ENCODE results near the gene KHDC4. TPM values are rescaled to one million over a fixed set of nuclear protein-coding genes. Genes with fewer than 3 reads are reported as not detected.

Gene KHDC4
- total RNA-seq, 1 donor from 2014 or later, result 91.5 TPM

- Histone ChIP-seq H3K27me3 (no peaks in the 10 kb centered on the region), H3K79me2 (ENCODE audit: low read depth) (no peaks in the 10 kb centered on the region), H3K27ac (no peak overlapping the region), H2AFZ (replicated peaks) (no peak overlapping the region), H3K36me3 (no peaks in the 10 kb centered on the region), H3K9ac (no peak overlapping the region), H3F3A (ENCODE audit: low read depth) (peaks cover 30% of the 10 kb centered on the region), H3K4me3 (no peak overlapping the region), H3K4me2 (no peak overlapping the region), H3K9me3 (ENCODE audit: low read depth) (no peaks in the 10 kb centered on the region), H3K4me1 (peaks cover 10% of the 10 kb centered on the region), H4K20me1 (ENCODE audit: low read depth) (no peaks in the 10 kb centered on the region)
- peak overlapping the region; percentile 81 for H3K27ac Mint-ChIP-seq
- TF ChIP-seq CTCF (IDR thresholded peaks at IDR 0.05), result no peak
- TF ChIP-seq EZH2 (IDR thresholded peaks at IDR 0.05), result no peak
- TF ChIP-seq EZH2phosphoT487 (IDR thresholded peaks at IDR 0.05), result no peak
- H3K27me3 Mint-ChIP-seq (ENCODE audit: insufficient read depth, low read depth), result peaks cover 4% of the 10 kb centered on the region
- DNase-seq (ENCODE audit: low spot score), result no peak
- H3K4me3 Mint-ChIP-seq, result no peak overlapping the region
- peaks cover 23% of the 10 kb centered on the region for H3K4me1 Mint-ChIP-seq
- peaks cover 6% of the 10 kb centered on the region for H3K36me3 Mint-ChIP-seq
- H3K9me3 Mint-ChIP-seq, result no peaks in the 10 kb centered on the region
Observed at GRCh38 chr1:155941845-155942531, 7.8 kb upstream of the KHDC4 start.

GRCh38 chr1:155940993-155941844 is 7.0 kb upstream of the KHDC4 start, which contains the start of gene RXFP4:
TSS of gene RXFP4 (plus strand) at chr1:155941638. CDS start at chr1:155941710, 72 bp downstream.
- Mint-ChIP-seq H3K4me1 (peaks cover 22% of the 10 kb centered on the region), H3K36me3 (peaks cover 3% of the 10 kb centered on the region), H3K27me3 (ENCODE audit: insufficient read depth, low read depth) (peaks cover 4% of the 10 kb centered on the region), H3K27ac (peak within 1 kb of the TSS; percentile 81), H3K9me3 (no peaks in the 10 kb centered on the region), H3K4me3 (peak within 1 kb of the TSS; percentile 17)
- Histone ChIP-seq H3K4me3 (no peak within 1 kb of the TSS), H3F3A (ENCODE audit: low read depth) (peaks cover 23% of the 10 kb centered on the region), H2AFZ (replicated peaks) (no peak within 1 kb of the TSS), H3K79me2 (ENCODE audit: low read depth) (no peaks in the 10 kb centered on the region), H3K4me2 (no peak within 1 kb of the TSS), H3K9me3 (ENCODE audit: low read depth) (no peaks in the 10 kb centered on the region), H4K20me1 (ENCODE audit: low read depth) (no peaks in the 10 kb centered on the region), H3K27me3 (no peaks in the 10 kb centered on the region), H3K4me1 (peaks cover 5% of the 10 kb centered on the region), H3K9ac (peak within 1 kb of the TSS; percentile 27), H3K27ac (no peak within 1 kb of the TSS), H3K36me3 (no peaks in the 10 kb centered on the region)
- no peak for TF ChIP-seq EZH2 (IDR thresholded peaks at IDR 0.05)
- no peak for TF ChIP-seq CTCF (IDR thresholded peaks at IDR 0.05)
- no peak for DNase-seq (ENCODE audit: low spot score)

- Histone ChIP-seq H3K9me3 (ENCODE audit: low read depth) (no peaks in the 10 kb centered on the region), H3K4me2 (no peak overlapping the region), H3K36me3 (no peaks in the 10 kb centered on the region), H4K20me1 (ENCODE audit: low read depth) (no peaks in the 10 kb centered on the region), H2AFZ (replicated peaks) (no peak overlapping the region), H3K79me2 (ENCODE audit: low read depth) (no peaks in the 10 kb centered on the region), H3K27me3 (no peaks in the 10 kb centered on the region), H3K4me3 (no peak overlapping the region), H3K4me1 (peaks cover 5% of the 10 kb centered on the region), H3F3A (ENCODE audit: low read depth) (peaks cover 22% of the 10 kb centered on the region), H3K9ac (no peak overlapping the region), H3K27ac (no peak overlapping the region)
- Mint-ChIP-seq H3K4me3 (peak overlapping the region; percentile 17), H3K27me3 (ENCODE audit: insufficient read depth, low read depth) (peaks cover 4% of the 10 kb centered on the region), H3K27ac (peak overlapping the region; percentile 34), H3K4me1 (peaks cover 20% of the 10 kb centered on the region), H3K9me3 (no peaks in the 10 kb centered on the region), H3K36me3 (peaks cover 3% of the 10 kb centered on the region)
- no peak for TF ChIP-seq EZH2 (IDR thresholded peaks at IDR 0.05)
- no peak for TF ChIP-seq EZH2phosphoT487 (IDR thresholded peaks at IDR 0.05)
- no peak for TF ChIP-seq CTCF (IDR thresholded peaks at IDR 0.05)
- DNase-seq (ENCODE audit: low spot score), result no peak
Observed at GRCh38 chr1:155940482-155940992, 6.3 kb upstream of the KHDC4 start.
